ENCODE results near the gene KIR3DL1.

DNA sequence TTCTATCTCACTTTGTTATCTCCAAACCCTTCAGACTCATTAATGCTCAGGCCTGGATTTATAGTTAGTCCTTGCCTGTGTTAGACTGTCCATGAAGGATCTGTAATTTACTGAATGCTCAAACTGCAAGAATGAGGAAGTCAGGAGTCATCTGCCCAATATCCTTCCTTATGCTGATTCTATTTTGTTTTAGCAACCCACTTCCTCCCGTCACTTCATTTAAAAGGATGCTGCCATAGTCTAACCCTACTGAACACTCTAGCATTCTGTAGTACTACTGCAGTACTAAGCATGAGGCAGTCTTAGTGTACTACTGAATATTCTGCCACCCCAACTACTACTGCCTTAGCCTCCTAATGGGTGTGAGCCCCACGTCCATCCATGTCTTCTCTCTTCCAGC lies 59.2 kb downstream of the KIR3DL1 start:
- TF ChIP-seq POLR2AphosphoS5 (IDR thresholded peaks at IDR 0.05; ENCODE audit: low read depth, low read length) (no peak), POLR2A (IDR thresholded peaks at IDR 0.05; ENCODE audit: low read depth, low read length) (no peak)

Measured in GM12891 (cell line).